ENCODE measurements around the gene MAMDC4.
A peak's percentile ranks its signal among the peaks of the same experiment; 100 is the strongest.

MAMDC4 gene

DNA sequence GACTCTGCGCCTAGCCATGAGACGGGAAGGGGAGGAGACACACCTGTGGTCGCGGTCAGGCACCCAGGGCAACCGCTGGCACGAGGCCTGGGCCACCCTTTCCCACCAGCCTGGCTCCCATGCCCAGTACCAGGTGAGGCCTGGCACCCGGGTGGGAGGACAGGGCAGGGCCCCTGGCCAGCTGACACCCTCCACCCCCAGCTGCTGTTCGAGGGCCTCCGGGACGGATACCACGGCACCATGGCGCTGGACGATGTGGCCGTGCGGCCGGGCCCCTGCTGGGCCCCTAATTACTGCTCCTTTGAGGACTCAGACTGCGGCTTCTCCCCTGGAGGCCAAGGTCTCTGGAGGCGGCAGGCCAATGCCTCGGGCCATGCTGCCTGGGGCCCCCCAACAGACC, 5.0 kb downstream of the MAMDC4 start:
- Histone ChIP-seq H3K4me1 (ENCODE audit: insufficient read depth, low read length) (peaks cover 12% of the 10 kb centered on the region), H3K9ac (ENCODE audit: low read length) (no peak overlapping the region), H3K4me3 (ENCODE audit: low read depth in 1 of 2, low read length in 2 of 2) (no peak overlapping the region), H3K27ac (ENCODE audit: low read depth, low read length) (no peak overlapping the region), H3K9me3 (ENCODE audit: low read length) (no peaks in the 10 kb centered on the region), H3K27me3 (ENCODE audit: control insufficient read depth in 1 of 2, insufficient read depth in 2 of 2, low read length in 2 of 2) (no peaks in the 10 kb centered on the region), H3K36me3 (ENCODE audit: insufficient read depth, low read length) (peaks cover 16% of the 10 kb centered on the region)

DNA sequence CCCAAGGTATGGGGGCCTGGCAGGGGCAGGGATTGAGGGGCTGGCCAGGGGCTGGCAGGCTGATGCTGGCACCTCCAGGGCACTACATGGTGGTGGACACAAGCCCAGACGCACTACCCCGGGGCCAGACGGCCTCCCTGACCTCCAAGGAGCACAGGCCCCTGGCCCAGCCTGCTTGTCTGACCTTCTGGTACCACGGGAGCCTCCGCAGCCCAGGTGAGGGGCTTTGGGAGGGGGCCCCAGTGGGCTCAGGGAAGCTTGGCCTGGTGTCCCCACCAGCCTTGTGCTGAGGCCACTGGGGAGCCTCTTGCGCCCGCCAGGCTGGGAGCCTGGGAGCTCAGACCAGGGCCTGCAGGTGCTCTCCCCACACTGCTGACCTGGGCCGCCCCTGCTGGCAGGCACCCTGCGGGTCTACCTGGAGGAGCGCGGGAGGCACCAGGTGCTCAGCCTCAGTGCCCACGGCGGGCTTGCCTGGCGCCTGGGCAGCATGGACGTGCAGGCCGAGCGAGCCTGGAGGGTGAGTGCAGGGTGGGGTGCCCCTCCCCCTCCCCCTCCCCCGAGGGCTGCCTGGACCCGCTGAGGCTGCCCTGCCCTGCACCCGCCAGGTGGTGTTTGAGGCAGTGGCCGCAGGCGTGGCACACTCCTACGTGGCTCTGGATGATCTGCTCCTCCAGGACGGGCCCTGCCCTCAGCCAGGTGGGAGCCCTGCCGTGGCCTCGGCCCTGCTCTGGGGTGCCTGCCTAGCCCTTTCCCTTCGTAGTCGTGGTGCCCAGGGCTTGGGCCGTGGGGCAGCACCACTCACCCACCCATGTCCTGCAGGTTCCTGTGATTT, 5.7 kb downstream of the MAMDC4 start:
- Histone ChIP-seq H3K9ac (ENCODE audit: low read length) (no peak overlapping the region), H3K27me3 (ENCODE audit: control insufficient read depth in 1 of 2, insufficient read depth in 2 of 2, low read length in 2 of 2) (no peaks in the 10 kb centered on the region), H3K27ac (ENCODE audit: low read depth, low read length) (no peak overlapping the region), H3K4me3 (ENCODE audit: low read depth in 1 of 2, low read length in 2 of 2) (no peak overlapping the region), H3K4me1 (ENCODE audit: insufficient read depth, low read length) (peaks cover 12% of the 10 kb centered on the region), H3K36me3 (ENCODE audit: insufficient read depth, low read length) (peaks cover 22% of the 10 kb centered on the region), H3K9me3 (ENCODE audit: low read length) (no peaks in the 10 kb centered on the region)

DNA sequence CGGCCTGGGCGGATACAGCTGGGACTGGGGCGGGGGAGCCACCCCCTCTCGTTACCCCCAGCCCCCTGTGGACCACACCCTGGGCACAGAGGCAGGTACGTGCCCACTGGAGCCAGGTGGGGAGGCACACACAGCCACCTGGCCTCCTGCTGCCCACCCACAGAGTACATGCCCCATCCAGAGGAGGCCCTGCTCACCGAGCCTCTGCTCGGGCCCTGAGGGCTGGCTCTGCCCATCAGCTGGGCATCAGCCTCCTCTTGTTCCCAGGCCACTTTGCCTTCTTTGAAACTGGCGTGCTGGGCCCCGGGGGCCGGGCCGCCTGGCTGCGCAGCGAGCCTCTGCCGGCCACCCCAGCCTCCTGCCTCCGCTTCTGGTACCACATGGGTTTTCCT, 6.3 kb downstream of the MAMDC4 start:
- peaks cover 28% of the 10 kb centered on the region for H3K36me3 ChIP-seq (ENCODE audit: insufficient read depth, low read length)

DNA sequence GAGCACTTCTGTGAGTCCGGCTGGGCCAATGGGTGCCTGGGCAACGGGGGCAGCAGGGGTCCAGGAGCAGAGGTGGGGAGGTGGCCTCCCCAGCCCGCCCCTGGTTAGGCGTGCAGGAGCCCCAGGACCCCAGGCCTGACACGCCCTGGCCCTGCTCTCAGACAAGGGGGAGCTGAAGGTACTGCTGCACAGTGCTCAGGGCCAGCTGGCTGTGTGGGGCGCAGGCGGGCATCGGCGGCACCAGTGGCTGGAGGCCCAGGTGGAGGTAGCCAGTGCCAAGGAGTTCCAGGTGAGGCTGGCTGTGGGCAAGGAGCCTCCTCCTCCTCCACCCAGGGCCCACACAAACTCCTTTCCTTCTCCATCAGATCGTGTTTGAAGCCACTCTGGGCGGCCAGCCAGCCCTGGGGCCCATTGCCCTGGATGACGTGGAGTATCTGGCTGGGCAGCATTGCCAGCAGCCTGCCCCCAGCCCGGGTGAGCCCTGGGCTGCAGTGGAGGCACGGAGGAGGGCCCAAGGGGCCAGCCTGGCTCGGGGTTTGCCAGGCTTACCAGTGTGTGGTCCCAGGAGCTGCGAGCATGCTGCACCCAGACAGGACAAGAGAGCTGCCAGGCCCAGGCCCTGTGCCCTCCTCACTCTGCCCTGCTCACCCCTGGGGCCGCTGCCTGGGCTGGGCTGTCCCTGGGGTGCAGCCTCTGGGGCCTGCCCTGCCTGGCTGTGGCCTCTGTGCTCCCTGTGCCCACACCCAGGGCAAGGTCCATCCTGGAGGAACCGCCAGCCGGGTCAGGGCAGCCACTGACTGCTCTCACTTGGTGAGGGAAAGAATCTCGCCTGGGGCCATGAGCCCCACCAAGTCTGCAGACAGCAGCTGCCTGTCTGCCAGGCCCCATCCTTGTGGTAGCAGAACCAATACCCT, 7.0 kb downstream of the MAMDC4 start:
- Histone ChIP-seq H3K9ac (ENCODE audit: low read length) (no peak overlapping the region), H3K4me1 (ENCODE audit: insufficient read depth, low read length) (peaks cover 16% of the 10 kb centered on the region), H3K9me3 (ENCODE audit: low read length) (no peaks in the 10 kb centered on the region), H3K4me3 (ENCODE audit: low read depth in 1 of 2, low read length in 2 of 2) (no peak overlapping the region), H3K36me3 (ENCODE audit: insufficient read depth, low read length) (peaks cover 34% of the 10 kb centered on the region), H3K27ac (ENCODE audit: low read depth, low read length) (peak overlapping the region; percentile 52), H3K27me3 (ENCODE audit: control insufficient read depth in 1 of 2, insufficient read depth in 2 of 2, low read length in 2 of 2) (no peaks in the 10 kb centered on the region)

More for the DNA sequence above, 6.3 kb downstream of the MAMDC4 start:
- no peaks in the 10 kb centered on the region for H3K27me3 ChIP-seq (ENCODE audit: control insufficient read depth in 1 of 2, insufficient read depth in 2 of 2, low read length in 2 of 2)
- peak overlapping the region; percentile 52 for H3K27ac ChIP-seq (ENCODE audit: low read depth, low read length)
- no peaks in the 10 kb centered on the region for H3K9me3 ChIP-seq (ENCODE audit: low read length)
- H3K9ac ChIP-seq (ENCODE audit: low read length): no peak overlapping the region
- H3K4me1 ChIP-seq (ENCODE audit: insufficient read depth, low read length): peaks cover 12% of the 10 kb centered on the region
- no peak overlapping the region for H3K4me3 ChIP-seq (ENCODE audit: low read depth in 1 of 2, low read length in 2 of 2)

- Histone ChIP-seq H3K9me3 (ENCODE audit: low read length) (no peaks in the 10 kb centered on the region), H3K36me3 (ENCODE audit: insufficient read depth, low read length) (peaks cover 34% of the 10 kb centered on the region), H3K27ac (ENCODE audit: low read depth, low read length) (no peak overlapping the region), H3K9ac (ENCODE audit: low read length) (no peak overlapping the region), H3K4me3 (ENCODE audit: low read depth in 1 of 2, low read length in 2 of 2) (no peak overlapping the region), H3K27me3 (ENCODE audit: control insufficient read depth in 1 of 2, insufficient read depth in 2 of 2, low read length in 2 of 2) (no peaks in the 10 kb centered on the region), H3K4me1 (ENCODE audit: insufficient read depth, low read length) (peaks cover 28% of the 10 kb centered on the region)
Measured at GRCh38 chr9:136860529-136860928, 8.4 kb downstream of the MAMDC4 start.

DNA sequence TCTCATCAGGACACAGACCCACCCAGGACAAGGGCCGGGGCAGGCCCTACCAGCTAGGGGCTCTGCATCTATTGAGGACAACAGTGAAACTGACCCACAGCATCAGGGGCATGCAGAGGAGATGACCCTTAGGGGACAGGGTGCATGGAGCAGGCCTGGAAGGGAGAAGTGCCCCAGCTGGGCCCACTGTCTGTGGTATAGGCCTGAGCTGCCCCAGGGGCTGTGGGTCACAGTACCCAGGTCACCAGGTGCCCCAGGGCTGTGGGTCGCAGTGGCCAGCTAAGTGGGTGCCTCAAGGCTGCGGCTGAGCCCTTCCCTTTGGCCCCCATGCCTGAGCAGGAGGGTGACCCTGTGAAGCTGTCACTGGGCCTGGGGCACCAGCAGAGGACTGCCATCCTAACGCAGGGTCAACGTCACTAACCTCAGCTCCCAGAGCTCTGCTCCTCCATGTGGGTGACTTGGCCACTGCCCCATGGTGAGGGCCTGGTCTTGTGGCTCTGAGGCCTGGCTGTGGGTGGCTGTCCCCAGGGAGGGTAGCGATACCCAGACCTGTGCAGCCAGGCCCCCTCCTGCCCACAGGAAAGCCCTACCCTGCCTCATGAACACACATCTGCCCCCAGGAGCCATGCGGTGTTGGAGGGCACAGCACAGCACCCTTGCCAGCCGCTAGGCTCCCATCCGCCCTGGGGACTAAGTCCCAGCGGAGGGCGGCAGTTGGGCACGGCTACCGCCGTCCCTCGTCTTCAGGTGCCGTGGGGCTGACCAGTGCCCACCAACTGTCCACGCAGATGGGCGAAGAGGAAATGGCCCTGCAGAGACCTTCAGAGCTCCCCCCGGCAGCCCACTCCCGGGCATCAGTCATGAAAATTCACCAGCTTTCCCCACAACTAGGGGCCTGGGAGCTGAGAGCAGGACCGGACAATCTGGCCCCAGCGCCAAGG, 9.1 kb downstream of the MAMDC4 start:
- H3K4me3 ChIP-seq (ENCODE audit: low read depth in 1 of 2, low read length in 2 of 2): no peak overlapping the region
- peaks cover 34% of the 10 kb centered on the region for H3K36me3 ChIP-seq (ENCODE audit: insufficient read depth, low read length)
- no peak overlapping the region for H3K27ac ChIP-seq (ENCODE audit: low read depth, low read length)
- H3K4me1 ChIP-seq (ENCODE audit: insufficient read depth, low read length): peaks cover 28% of the 10 kb centered on the region
- no peaks in the 10 kb centered on the region for H3K9me3 ChIP-seq (ENCODE audit: low read length)
- no peak overlapping the region for H3K9ac ChIP-seq (ENCODE audit: low read length)
- no peaks in the 10 kb centered on the region for H3K27me3 ChIP-seq (ENCODE audit: control insufficient read depth in 1 of 2, insufficient read depth in 2 of 2, low read length in 2 of 2)

GRCh38 chr9:136861874-136862457, 9.8 kb downstream of the MAMDC4 start:
- Histone ChIP-seq H3K27ac (ENCODE audit: low read depth, low read length) (no peak overlapping the region), H3K9ac (ENCODE audit: low read length) (no peak overlapping the region), H3K36me3 (ENCODE audit: insufficient read depth, low read length) (peaks cover 34% of the 10 kb centered on the region), H3K27me3 (ENCODE audit: control insufficient read depth in 1 of 2, insufficient read depth in 2 of 2, low read length in 2 of 2) (no peaks in the 10 kb centered on the region), H3K9me3 (ENCODE audit: low read length) (no peaks in the 10 kb centered on the region), H3K4me3 (ENCODE audit: low read depth in 1 of 2, low read length in 2 of 2) (no peak overlapping the region), H3K4me1 (ENCODE audit: insufficient read depth, low read length) (peaks cover 28% of the 10 kb centered on the region)

DNA sequence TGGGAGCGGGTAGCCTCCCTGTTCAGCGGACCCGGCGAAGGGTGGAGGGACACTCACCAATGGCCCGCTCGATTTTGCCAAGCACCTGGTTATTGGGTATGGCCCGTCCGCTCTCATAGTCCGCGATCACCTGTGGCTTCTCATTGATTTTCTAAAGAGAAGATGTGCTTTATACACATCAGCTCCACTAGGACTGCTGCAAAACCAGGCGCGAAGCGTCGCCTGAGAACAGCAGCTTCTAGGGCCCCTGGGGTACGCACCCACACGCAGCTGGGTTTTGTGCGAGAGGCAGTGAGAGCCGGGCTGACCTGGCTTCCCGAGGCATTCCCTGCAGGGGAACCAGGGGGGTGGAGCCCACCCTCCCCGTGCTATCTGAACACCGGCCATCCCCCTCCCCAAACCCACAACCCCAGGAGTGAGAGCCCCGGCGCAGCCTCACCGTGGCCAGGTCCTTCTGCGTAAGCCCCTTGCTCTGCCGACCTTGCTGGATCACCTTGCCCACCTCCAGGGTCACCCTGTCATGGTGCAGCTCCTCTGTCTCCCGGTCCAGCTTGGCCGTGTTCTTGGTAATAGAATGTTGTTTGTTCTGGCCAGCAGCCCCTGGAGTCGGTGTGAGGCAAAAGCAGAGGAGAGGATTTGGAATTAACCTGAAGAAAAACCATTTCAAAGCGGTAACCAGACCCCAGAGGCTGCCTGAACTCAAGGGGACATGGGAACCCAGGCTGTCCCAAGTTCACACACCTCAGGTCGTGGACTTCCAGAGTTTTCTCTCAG, 10.9 kb downstream of the MAMDC4 start:
- Histone ChIP-seq H3K36me3 (ENCODE audit: insufficient read depth, low read length) (peaks cover 34% of the 10 kb centered on the region), H3K27me3 (ENCODE audit: control insufficient read depth in 1 of 2, insufficient read depth in 2 of 2, low read length in 2 of 2) (no peaks in the 10 kb centered on the region), H3K9ac (ENCODE audit: low read length) (no peak overlapping the region), H3K4me1 (ENCODE audit: insufficient read depth, low read length) (peaks cover 28% of the 10 kb centered on the region), H3K27ac (ENCODE audit: low read depth, low read length) (no peak overlapping the region), H3K9me3 (ENCODE audit: low read length) (no peaks in the 10 kb centered on the region), H3K4me3 (ENCODE audit: low read depth in 1 of 2, low read length in 2 of 2) (no peak overlapping the region)

- no peak overlapping the region for H3K4me3 ChIP-seq (ENCODE audit: low read depth in 1 of 2, low read length in 2 of 2)
- no peaks in the 10 kb centered on the region for H3K9me3 ChIP-seq (ENCODE audit: low read length)
- H3K36me3 ChIP-seq (ENCODE audit: insufficient read depth, low read length): peaks cover 34% of the 10 kb centered on the region
- no peak overlapping the region for H3K9ac ChIP-seq (ENCODE audit: low read length)
- H3K4me1 ChIP-seq (ENCODE audit: insufficient read depth, low read length): peaks cover 27% of the 10 kb centered on the region
- no peak overlapping the region for H3K27ac ChIP-seq (ENCODE audit: low read depth, low read length)
- H3K27me3 ChIP-seq (ENCODE audit: control insufficient read depth in 1 of 2, insufficient read depth in 2 of 2, low read length in 2 of 2): no peaks in the 10 kb centered on the region
Measured at GRCh38 chr9:136863623-136864273, 11.6 kb downstream of the MAMDC4 start.

Measured in muscle layer of colon (tissue), 2 donors.